Lower lobe of right lung (tissue), 2 donors: Measurements from ENCODE around the gene ITPKB. TPM values are rescaled to one million over a fixed set of nuclear protein-coding genes. Genes with fewer than 3 reads are reported as not detected.

Source experiments
- ATAC-seq, 2 donors: fragments of 200-7000 bp; cut with Tn5 transposase; one replicate each; pipeline ENCODE4 v1.9.1; 2020 to 2022; ENCODE audit warnings: mild to moderate bottlenecking in 2 of 2, moderate library complexity in 2 of 2
- DNase-seq: peaks from one replicate; pipeline ENCODE4 v3.0.0-alpha.2; 2020
- H3K27ac ChIP-seq: fragments of 200-600 bp; one replicate; pipeline ENCODE4 v1.8.0; 2022
- H3K27me3 ChIP-seq: fragments of 200-600 bp; one replicate; pipeline ENCODE4 v1.8.0; 2022; ENCODE audit warnings: low read depth
- H3K36me3 ChIP-seq: fragments of 200-600 bp; one replicate; pipeline ENCODE4 v1.8.0; 2022; ENCODE audit warnings: mild to moderate bottlenecking
- H3K4me1 ChIP-seq: fragments of 200-600 bp; one replicate; pipeline ENCODE4 v1.8.0; 2022
- H3K4me3 ChIP-seq: fragments of 200-600 bp; one replicate; pipeline ENCODE4 v1.8.0; 2022; ENCODE audit warnings: mild to moderate bottlenecking
- H3K9me3 ChIP-seq: fragments of 200-600 bp; one replicate; pipeline ENCODE4 v1.8.0; 2022
- CTCF ChIP-seq: fragments of 200-600 bp; IDR thresholded peaks from one replicate; pipeline ENCODE4 v1.8.0; 2022; ENCODE audit warnings: antibody characterized with exemption, mild to moderate bottlenecking
- intact Hi-C: fragments of 100-400 bp; cut with DNase I; formaldehyde crosslinking; loops from one replicate; pipeline ENCODE4 v1.11.0; 2022
- total RNA-seq: library from RNA; stranded (reverse); fragmentation: NEBNext Ultra II Directional; extraction: Animal tissue kit (Norgen Biotek cat#: 25700); gene quantifications from one replicate; pipeline ENCODE4 v1.2.1, GENCODE V29; 2021
- donor health status: DM: no; HTN: yes; CAD: no; lungs with severe emphysema.

ITPKB gene
- total RNA-seq, 1 donor from 2014 or later: 42.3 TPM

GRCh38 chr1:226670073-226670472 is 69.0 kb downstream of the ITPKB start:
- intact Hi-C loops: no loop called here
- peaks cover 72% of the 10 kb centered on the region for H3K4me1 ChIP-seq
- ATAC-seq (no peak), DNase-seq (no peak)
- H3K36me3 ChIP-seq: no peaks in the 10 kb centered on the region
- no peaks in the 10 kb centered on the region for H3K9me3 ChIP-seq
- H3K27ac ChIP-seq: no peak overlapping the region
- TF ChIP-seq CTCF: no peak
- no peak overlapping the region for H3K4me3 ChIP-seq
- H3K27me3 ChIP-seq: no peaks in the 10 kb centered on the region

GRCh38 chr1:226668173-226668560 is 70.9 kb downstream of the ITPKB start:
- TF ChIP-seq CTCF: no peak
- ATAC-seq (no peak), DNase-seq (no peak)
- intact Hi-C loops: no loop called here
- H3K36me3 ChIP-seq: no peaks in the 10 kb centered on the region
- H3K4me1 ChIP-seq: peaks cover 78% of the 10 kb centered on the region
- H3K9me3 ChIP-seq: no peaks in the 10 kb centered on the region
- no peak overlapping the region for H3K27ac ChIP-seq
- no peak overlapping the region for H3K4me3 ChIP-seq
- no peaks in the 10 kb centered on the region for H3K27me3 ChIP-seq

- intact Hi-C loops: no loop called here
Measured at GRCh38 chr1:226666692-226667091, 72.4 kb downstream of the ITPKB start.

GRCh38 chr1:226666164-226666506 is 72.9 kb downstream of the ITPKB start:
- H3K27me3 ChIP-seq: no peaks in the 10 kb centered on the region
- TF ChIP-seq CTCF: no peak
- ATAC-seq (no peak), DNase-seq (no peak)
- intact Hi-C loops: no loop called here
- no peaks in the 10 kb centered on the region for H3K36me3 ChIP-seq
- no peak overlapping the region for H3K4me3 ChIP-seq
- no peak overlapping the region for H3K27ac ChIP-seq
- H3K4me1 ChIP-seq: peaks cover 80% of the 10 kb centered on the region
- H3K9me3 ChIP-seq: no peaks in the 10 kb centered on the region

More at GRCh38 chr1:226666692-226667091, 72.4 kb downstream of the ITPKB start:
- TF ChIP-seq CTCF: no peak
- no peaks in the 10 kb centered on the region for H3K27me3 ChIP-seq
- no peak for DNase-seq
- H3K9me3 ChIP-seq: no peaks in the 10 kb centered on the region
- H3K27ac ChIP-seq: no peak overlapping the region
- ATAC-seq: no peak
- H3K4me3 ChIP-seq: no peak overlapping the region
- H3K36me3 ChIP-seq: no peaks in the 10 kb centered on the region
- H3K4me1 ChIP-seq: peaks cover 79% of the 10 kb centered on the region

- peak overlapping the region; percentile 77 for H3K27ac ChIP-seq
- H3K27me3 ChIP-seq: no peaks in the 10 kb centered on the region
- no peak for ATAC-seq
- H3K9me3 ChIP-seq: no peaks in the 10 kb centered on the region
- H3K36me3 ChIP-seq: no peaks in the 10 kb centered on the region
- DNase-seq: no peak
- intact Hi-C loops: no loop called here
- no peak overlapping the region for H3K4me3 ChIP-seq
- TF ChIP-seq CTCF: no peak
- H3K4me1 ChIP-seq: peaks cover 80% of the 10 kb centered on the region
Measured at GRCh38 chr1:226665505-226666163, 73.4 kb downstream of the ITPKB start.
